ENCODE measurements around the gene TKT. TPM values are rescaled to one million over a fixed set of nuclear protein-coding genes. Genes with fewer than 3 reads are reported as not detected.
A peak's percentile ranks its signal among the peaks of the same experiment; 100 is the strongest.

TKT gene
- total RNA-seq, 1 experiment from 2014 or later = 377 TPM

DNA sequence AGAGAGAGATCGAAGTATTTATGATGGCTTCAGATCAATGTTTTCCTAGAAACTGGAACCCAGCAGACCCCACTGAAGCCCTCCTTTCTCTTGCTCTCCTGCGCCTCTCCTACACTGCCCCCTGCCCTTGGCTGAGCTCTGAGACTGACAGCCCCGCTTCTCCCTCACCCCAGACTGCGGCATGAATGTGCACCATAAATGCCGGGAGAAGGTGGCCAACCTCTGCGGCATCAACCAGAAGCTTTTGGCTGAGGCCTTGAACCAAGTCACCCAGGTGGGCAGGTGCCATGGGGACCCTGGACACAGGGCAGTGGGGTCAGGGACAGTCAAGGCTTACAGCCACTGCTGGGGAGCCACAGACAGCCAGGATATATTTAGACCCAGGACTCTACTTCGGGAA lies 71.1 kb downstream of the TKT start:
- H3K4me2 ChIP-seq (ENCODE audit: low read depth, low read length, poor library complexity, severe bottlenecking) = no peak overlapping the region
- no peak overlapping the region for H2AFZ ChIP-seq (ENCODE audit: low read length)
- H3K27ac ChIP-seq (ENCODE audit: low read length) = no peak overlapping the region
- peaks cover 60% of the 10 kb centered on the region for H3K36me3 ChIP-seq (ENCODE audit: insufficient read depth, low read length)
- H3K4me1 ChIP-seq (ENCODE audit: low read length) = peaks cover 51% of the 10 kb centered on the region
- H3K9me3 ChIP-seq (ENCODE audit: low read length) = no peaks in the 10 kb centered on the region
- no peak for DNase-seq
- no peaks in the 10 kb centered on the region for H3K9me2 ChIP-seq (replicated peaks; ENCODE audit: insufficient read depth, low read length)
- no peaks in the 10 kb centered on the region for H3K27me3 ChIP-seq (ENCODE audit: low read length)
- H4K20me1 ChIP-seq (ENCODE audit: insufficient read depth, low read depth, low read length) = peaks cover 13% of the 10 kb centered on the region; the same call in 1 of the 2 replicates
- H3K79me2 ChIP-seq (ENCODE audit: low read length) = peaks cover 29% of the 10 kb centered on the region
- H3K9ac ChIP-seq (ENCODE audit: low read length) = no peak overlapping the region
- H3K4me3 ChIP-seq (ENCODE audit: low read length) = no peak overlapping the region

DNA sequence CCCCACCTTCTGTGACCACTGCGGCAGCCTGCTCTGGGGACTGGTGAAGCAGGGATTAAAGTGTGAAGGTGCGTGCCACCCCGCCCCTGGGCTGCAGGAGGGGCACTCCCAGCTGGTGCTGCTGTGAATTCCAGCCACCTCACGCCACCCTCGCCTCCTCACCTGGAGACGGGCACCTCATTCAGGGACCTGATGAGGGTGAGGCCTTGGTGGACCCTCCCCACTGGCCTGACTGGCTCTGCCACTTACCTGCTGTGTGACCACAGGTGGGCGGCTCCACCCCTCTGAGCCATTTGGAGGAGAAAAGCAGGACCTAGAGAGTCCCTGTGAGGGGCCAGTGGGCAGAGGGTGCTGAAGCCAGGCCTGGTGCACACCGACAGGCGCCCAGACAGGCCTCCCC lies 72.3 kb downstream of the TKT start:
- no peak overlapping the region for H3K27ac ChIP-seq (ENCODE audit: low read length)
- H3K9me2 ChIP-seq (replicated peaks; ENCODE audit: insufficient read depth, low read length) = no peaks in the 10 kb centered on the region
- peaks cover 39% of the 10 kb centered on the region for H3K79me2 ChIP-seq (ENCODE audit: low read length)
- no peaks in the 10 kb centered on the region for H3K27me3 ChIP-seq (ENCODE audit: low read length)
- no peak overlapping the region for H3K4me3 ChIP-seq (ENCODE audit: low read length)
- H3K4me1 ChIP-seq (ENCODE audit: low read length) = peaks cover 51% of the 10 kb centered on the region
- DNase-seq = no peak
- H3K9ac ChIP-seq (ENCODE audit: low read length) = no peak overlapping the region
- H2AFZ ChIP-seq (ENCODE audit: low read length) = no peak overlapping the region
- peaks cover 63% of the 10 kb centered on the region for H3K36me3 ChIP-seq (ENCODE audit: insufficient read depth, low read length)
- peaks cover 13% of the 10 kb centered on the region; the same call in 1 of the 2 replicates for H4K20me1 ChIP-seq (ENCODE audit: insufficient read depth, low read depth, low read length)
- no peak overlapping the region for H3K4me2 ChIP-seq (ENCODE audit: low read depth, low read length, poor library complexity, severe bottlenecking)
- no peaks in the 10 kb centered on the region for H3K9me3 ChIP-seq (ENCODE audit: low read length)

DNA sequence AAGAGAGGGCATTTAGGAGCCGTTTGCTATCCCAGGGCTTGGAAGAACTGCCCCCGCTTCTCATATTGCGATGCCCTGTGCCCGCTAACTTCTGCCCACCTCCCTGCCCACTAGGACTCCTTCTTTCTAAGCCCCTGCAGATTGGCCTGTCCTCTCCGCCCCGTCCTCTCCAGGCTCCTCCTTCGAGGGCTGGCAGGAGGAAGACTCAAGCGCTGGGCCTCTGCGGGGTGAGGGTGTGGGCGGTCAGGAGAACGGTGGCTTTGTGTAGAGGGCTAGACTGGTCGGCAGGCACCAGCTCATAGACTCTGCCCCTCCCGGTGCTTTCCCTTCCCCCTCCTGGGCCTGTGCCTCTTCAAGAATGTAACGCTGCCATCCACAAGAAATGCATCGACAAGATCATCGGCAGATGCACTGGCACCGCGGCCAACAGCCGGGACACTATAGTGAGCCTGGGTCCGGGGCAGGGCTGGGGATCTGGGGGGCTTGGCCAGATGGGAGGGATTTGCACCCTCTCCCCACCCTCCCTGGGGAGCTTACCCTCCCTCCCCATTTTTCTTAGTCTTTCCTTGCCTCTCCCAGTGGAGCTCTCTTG lies 73.0 kb downstream of the TKT start:
- peaks cover 13% of the 10 kb centered on the region; the same call in 1 of the 2 replicates for H4K20me1 ChIP-seq (ENCODE audit: insufficient read depth, low read depth, low read length)
- no peak for DNase-seq
- H3K79me2 ChIP-seq (ENCODE audit: low read length) = peaks cover 45% of the 10 kb centered on the region
- no peak overlapping the region for H2AFZ ChIP-seq (ENCODE audit: low read length)
- H3K36me3 ChIP-seq (ENCODE audit: insufficient read depth, low read length) = peaks cover 62% of the 10 kb centered on the region
- H3K9me2 ChIP-seq (replicated peaks; ENCODE audit: insufficient read depth, low read length) = no peaks in the 10 kb centered on the region
- H3K9me3 ChIP-seq (ENCODE audit: low read length) = no peaks in the 10 kb centered on the region
- no peak overlapping the region for H3K4me3 ChIP-seq (ENCODE audit: low read length)
- no peak overlapping the region for H3K4me2 ChIP-seq (ENCODE audit: low read depth, low read length, poor library complexity, severe bottlenecking)
- H3K27me3 ChIP-seq (ENCODE audit: low read length) = no peaks in the 10 kb centered on the region
- peaks cover 53% of the 10 kb centered on the region for H3K4me1 ChIP-seq (ENCODE audit: low read length)
- no peak overlapping the region for H3K9ac ChIP-seq (ENCODE audit: low read length)
- no peak overlapping the region for H3K27ac ChIP-seq (ENCODE audit: low read length)

DNA sequence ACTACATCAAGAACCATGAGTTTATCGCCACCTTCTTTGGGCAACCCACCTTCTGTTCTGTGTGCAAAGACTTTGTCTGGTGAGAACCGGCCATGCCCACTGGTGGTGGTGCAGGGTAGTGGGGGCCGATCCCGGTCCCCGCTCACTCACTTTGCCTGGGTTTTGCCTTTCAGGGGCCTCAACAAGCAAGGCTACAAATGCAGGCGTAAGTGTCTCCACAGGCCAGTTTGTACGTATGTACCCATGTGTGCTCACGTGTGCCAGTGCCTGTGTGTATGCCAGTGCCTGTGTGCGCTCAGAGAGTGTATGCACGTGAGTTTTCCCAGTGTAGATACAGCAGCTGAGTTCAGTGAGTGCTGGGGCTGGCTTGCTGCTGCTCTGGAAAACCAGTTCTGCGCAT lies 74.3 kb downstream of the TKT start:
- no peak overlapping the region for H3K4me2 ChIP-seq (ENCODE audit: low read depth, low read length, poor library complexity, severe bottlenecking)
- peak overlapping the region; percentile 91 for H3K27ac ChIP-seq (ENCODE audit: low read length)
- no peaks in the 10 kb centered on the region for H3K9me3 ChIP-seq (ENCODE audit: low read length)
- no peak for DNase-seq
- peaks cover 55% of the 10 kb centered on the region for H3K4me1 ChIP-seq (ENCODE audit: low read length)
- H3K79me2 ChIP-seq (ENCODE audit: low read length) = peaks cover 54% of the 10 kb centered on the region
- H3K9me2 ChIP-seq (replicated peaks; ENCODE audit: insufficient read depth, low read length) = no peaks in the 10 kb centered on the region
- H2AFZ ChIP-seq (ENCODE audit: low read length) = no peak overlapping the region
- H4K20me1 ChIP-seq (ENCODE audit: insufficient read depth, low read depth, low read length) = peaks cover 20% of the 10 kb centered on the region; the same call in 1 of the 2 replicates
- no peaks in the 10 kb centered on the region for H3K27me3 ChIP-seq (ENCODE audit: low read length)
- H3K4me3 ChIP-seq (ENCODE audit: low read length) = no peak overlapping the region
- H3K9ac ChIP-seq (ENCODE audit: low read length) = peak overlapping the region; percentile 63; the same call in 1 of the 2 replicates
- H3K36me3 ChIP-seq (ENCODE audit: insufficient read depth, low read length) = peaks cover 60% of the 10 kb centered on the region

DNA sequence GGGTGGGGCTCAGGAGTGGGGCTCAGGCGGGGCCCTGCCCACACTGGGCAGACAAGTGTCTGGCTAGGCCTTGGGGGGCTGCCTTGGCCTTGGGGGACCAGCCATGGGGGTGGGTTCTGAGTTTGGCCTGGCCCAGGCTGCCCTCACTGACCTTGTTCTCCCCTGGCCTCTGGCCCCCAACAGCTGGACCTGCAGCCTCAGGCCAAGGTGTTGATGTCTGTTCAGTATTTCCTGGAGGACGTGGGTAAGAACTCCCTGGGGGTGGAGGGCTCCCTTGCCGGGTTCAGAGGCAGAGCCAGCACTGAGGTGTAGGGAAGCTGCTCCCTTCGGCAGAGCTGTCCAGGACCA lies 74.8 kb downstream of the TKT start:
- no peaks in the 10 kb centered on the region for H3K27me3 ChIP-seq (ENCODE audit: low read length)
- peak overlapping the region; percentile 63 for H3K9ac ChIP-seq (ENCODE audit: low read length)
- peak overlapping the region; percentile 91 for H3K27ac ChIP-seq (ENCODE audit: low read length)
- no peak overlapping the region for H2AFZ ChIP-seq (ENCODE audit: low read length)
- no peaks in the 10 kb centered on the region for H3K9me3 ChIP-seq (ENCODE audit: low read length)
- peaks cover 62% of the 10 kb centered on the region for H3K36me3 ChIP-seq (ENCODE audit: insufficient read depth, low read length)
- H3K79me2 ChIP-seq (ENCODE audit: low read length) = peaks cover 59% of the 10 kb centered on the region
- peak overlapping the region; percentile 77 for H3K4me2 ChIP-seq (ENCODE audit: low read depth, low read length, poor library complexity, severe bottlenecking)
- peaks cover 57% of the 10 kb centered on the region for H3K4me1 ChIP-seq (ENCODE audit: low read length)
- no peak overlapping the region for H3K4me3 ChIP-seq (ENCODE audit: low read length)
- peaks cover 20% of the 10 kb centered on the region; the same call in 1 of the 2 replicates for H4K20me1 ChIP-seq (ENCODE audit: insufficient read depth, low read depth, low read length)
- H3K9me2 ChIP-seq (replicated peaks; ENCODE audit: insufficient read depth, low read length) = no peaks in the 10 kb centered on the region
- DNase-seq = no peak

DNA sequence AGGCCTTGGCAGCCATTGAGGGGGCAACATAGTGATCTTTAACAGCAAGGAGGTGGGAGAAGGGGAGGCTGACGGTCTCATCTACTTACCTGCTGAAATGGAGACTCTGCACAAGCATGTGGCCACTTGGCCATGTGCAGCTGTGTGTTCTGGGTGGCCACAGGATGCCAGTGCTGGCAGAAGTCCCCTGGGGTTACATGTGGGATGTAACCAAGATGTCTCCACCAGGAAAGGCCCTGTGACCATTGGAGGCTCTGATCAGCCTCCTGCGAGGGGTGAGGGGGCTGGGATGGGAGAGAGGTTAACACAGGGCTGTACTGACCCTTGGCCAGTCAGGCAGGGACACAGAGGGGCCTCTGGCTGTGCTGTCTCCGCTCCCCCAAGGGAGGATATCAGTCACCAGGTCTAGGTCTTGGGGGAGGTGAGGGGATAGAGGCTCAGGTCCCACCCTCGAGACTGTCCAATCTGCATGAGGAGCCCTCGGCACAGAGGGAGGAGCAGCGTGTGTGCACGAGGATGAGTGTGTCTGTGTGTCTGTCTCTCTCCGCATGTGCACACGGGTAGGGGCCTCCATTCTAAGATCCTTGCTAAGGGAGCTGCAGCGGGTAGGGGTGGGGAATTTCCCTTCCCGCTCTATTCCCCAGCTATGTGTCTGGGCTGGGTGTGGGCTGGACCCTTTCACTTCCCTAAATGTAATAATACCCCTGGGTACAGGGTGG lies 75.4 kb downstream of the TKT start:
- DNase-seq = peak; percentile 90
- Histone ChIP-seq H3K27me3 (ENCODE audit: low read length) (no peaks in the 10 kb centered on the region), H3K79me2 (ENCODE audit: low read length) (peaks cover 65% of the 10 kb centered on the region), H2AFZ (ENCODE audit: low read length) (no peak overlapping the region), H3K4me3 (ENCODE audit: low read length) (peak overlapping the region; percentile 52), H4K20me1 (ENCODE audit: insufficient read depth, low read depth, low read length) (peaks cover 20% of the 10 kb centered on the region; the same call in 1 of the 2 replicates), H3K9me3 (ENCODE audit: low read length) (no peaks in the 10 kb centered on the region), H3K36me3 (ENCODE audit: insufficient read depth, low read length) (peaks cover 66% of the 10 kb centered on the region), H3K4me2 (ENCODE audit: low read depth, low read length, poor library complexity, severe bottlenecking) (peak overlapping the region; percentile 77), H3K9ac (ENCODE audit: low read length) (peak overlapping the region; percentile 63), H3K9me2 (replicated peaks; ENCODE audit: insufficient read depth, low read length) (no peaks in the 10 kb centered on the region), H3K4me1 (ENCODE audit: low read length) (peaks cover 62% of the 10 kb centered on the region), H3K27ac (ENCODE audit: low read length) (peak overlapping the region; percentile 91)

DNA sequence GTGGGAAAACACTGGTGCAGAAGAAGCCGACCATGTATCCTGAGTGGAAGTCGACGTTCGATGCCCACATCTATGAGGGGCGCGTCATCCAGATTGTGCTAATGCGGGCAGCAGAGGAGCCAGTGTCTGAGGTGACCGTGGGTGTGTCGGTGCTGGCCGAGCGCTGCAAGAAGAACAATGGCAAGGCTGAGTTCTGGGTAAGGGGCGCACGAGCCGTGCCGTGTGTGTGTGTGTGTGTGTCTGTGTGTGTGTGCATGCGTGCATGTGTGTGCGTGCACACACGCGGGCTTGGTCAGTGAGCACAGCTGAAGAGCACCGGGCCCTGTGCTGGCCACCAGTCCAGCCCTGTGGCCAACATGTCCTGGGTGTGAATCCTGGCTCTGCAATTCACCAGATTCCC lies 76.2 kb downstream of the TKT start:
- Histone ChIP-seq H3K4me3 (ENCODE audit: low read length) (peak overlapping the region; percentile 52; the same call in 1 of the 2 replicates), H3K4me1 (ENCODE audit: low read length) (peaks cover 71% of the 10 kb centered on the region), H3K4me2 (ENCODE audit: low read depth, low read length, poor library complexity, severe bottlenecking) (peak overlapping the region; percentile 77), H2AFZ (ENCODE audit: low read length) (no peak overlapping the region), H3K9me3 (ENCODE audit: low read length) (no peaks in the 10 kb centered on the region), H3K27ac (ENCODE audit: low read length) (peak overlapping the region; percentile 91), H3K27me3 (ENCODE audit: low read length) (no peaks in the 10 kb centered on the region), H3K9ac (ENCODE audit: low read length) (peak overlapping the region; percentile 63), H3K79me2 (ENCODE audit: low read length) (peaks cover 73% of the 10 kb centered on the region), H3K36me3 (ENCODE audit: insufficient read depth, low read length) (peaks cover 61% of the 10 kb centered on the region), H4K20me1 (ENCODE audit: insufficient read depth, low read depth, low read length) (peaks cover 20% of the 10 kb centered on the region; the same call in 1 of the 2 replicates), H3K9me2 (replicated peaks; ENCODE audit: insufficient read depth, low read length) (no peaks in the 10 kb centered on the region)
- no peak for DNase-seq

DNA sequence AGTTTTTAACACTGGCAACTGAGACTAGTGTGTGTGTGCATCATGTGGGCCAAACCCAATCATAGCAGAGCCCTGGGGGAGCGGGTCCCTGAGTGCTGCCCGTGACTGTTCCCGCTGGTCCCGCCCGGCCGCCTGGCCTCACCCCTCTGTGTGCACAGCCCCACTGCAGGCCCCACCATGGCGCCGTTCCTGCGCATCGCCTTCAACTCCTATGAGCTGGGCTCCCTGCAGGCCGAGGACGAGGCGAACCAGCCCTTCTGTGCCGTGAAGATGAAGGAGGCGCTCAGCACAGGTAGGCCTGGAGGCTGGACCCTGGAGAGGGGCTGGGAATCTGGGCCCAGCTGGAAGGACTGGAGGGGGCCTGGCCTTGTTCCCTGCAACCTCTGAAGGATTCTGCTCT lies 77.6 kb downstream of the TKT start:
- Histone ChIP-seq H2AFZ (ENCODE audit: low read length) (no peak overlapping the region), H3K9ac (ENCODE audit: low read length) (peak overlapping the region; percentile 63; the same call in 1 of the 2 replicates), H3K27ac (ENCODE audit: low read length) (peak overlapping the region; percentile 91), H3K27me3 (ENCODE audit: low read length) (no peaks in the 10 kb centered on the region), H3K9me3 (ENCODE audit: low read length) (no peaks in the 10 kb centered on the region), H3K4me1 (ENCODE audit: low read length) (peaks cover 84% of the 10 kb centered on the region), H3K4me3 (ENCODE audit: low read length) (no peak overlapping the region), H4K20me1 (ENCODE audit: insufficient read depth, low read depth, low read length) (peaks cover 20% of the 10 kb centered on the region; the same call in 1 of the 2 replicates), H3K36me3 (ENCODE audit: insufficient read depth, low read length) (peaks cover 64% of the 10 kb centered on the region), H3K4me2 (ENCODE audit: low read depth, low read length, poor library complexity, severe bottlenecking) (peak overlapping the region; percentile 77), H3K79me2 (ENCODE audit: low read length) (peaks cover 87% of the 10 kb centered on the region), H3K9me2 (replicated peaks; ENCODE audit: insufficient read depth, low read length) (no peaks in the 10 kb centered on the region)
- DNase-seq = no peak

Measured in Karpas-422 (cell line).